H1 (cell line): ENCODE measurements around the gene DRC1. TPM values are rescaled to one million over a fixed set of nuclear protein-coding genes. Genes with fewer than 3 reads are reported as not detected.

Source experiments
- MAX ChIP-seq: IDR thresholded peaks from 2 replicates; pipeline ENCODE4 v1.6.1; 2012; ENCODE audit warnings: inconsistent platforms
- SIRT6 ChIP-seq: IDR thresholded peaks from one replicate; pipeline ENCODE4 v1.7.1; 2012; ENCODE audit warnings: low read length, inconsistent platforms
- polyA plus RNA-seq, 7 experiments: library from polyadenylated mRNA; depleted of rRNA in 3 of 7; stranded (reverse) in 5 of 7; unstranded in 2 of 7; fragments of >200 nt in 5 of 7; fragments of 200-250 nt in 2 of 7; gene quantifications; 1 replicate in 5 of 7; 2 replicates in 1 of 7; 4 replicates in 1 of 7; pipeline versions ENCODE4 v1.2.1 to v1.2.3, GENCODE V29; 2011 to 2013; ENCODE audit warnings: missing spikeins in 2 of 7, mixed read lengths in 2 of 7
- total RNA-seq: library from RNA; stranded (reverse); fragmentation: NEBNext Ultra II Directional; extraction: Animal tissue kit (Norgen Biotek cat#: 25700); gene quantifications from 2 replicates; pipeline ENCODE4 v1.2.1, GENCODE V29; 2021

The DRC1 gene
- total and polyA plus RNA-seq, 2 of the 8 experiments (the other 6 are each of a cell fraction or from before 2014, with no cell fraction given): 0.08 TPM; not detected in 1

GRCh38 chr2:26444236-26444635 is 42.5 kb downstream of the DRC1 start (continued):
- TF ChIP-seq MAX: no peak
- TF ChIP-seq SIRT6: no peak
